HG02642 (cell line): ENCODE data around the gene ZNF841.
"Not testable (repeated sequence)": the region's sequence is repeated elsewhere in the genome, so short reads cannot be mapped to it uniquely, and the experiment has no call there.

Experiments used
- ATAC-seq: cut with Tn5 transposase; IDR thresholded peaks from one replicate; pipeline ENCODE4 v1.9.1; 2021; ENCODE audit warnings: mild to moderate bottlenecking; ENCODE audit not compliant: unreplicated experiment, poor library complexity

Gene ZNF841

GRCh38 chr19:52095172-52096014 lies at the start of gene ZNF841:
TSS of gene ZNF841 (minus strand) at chr19:52095765. CDS start at chr19:52084801, 10,964 bp downstream.
- ATAC-seq: peak; percentile 96

GRCh38 chr19:52142001-52142595 lies 46.5 kb upstream of the ZNF841 start:
- no peak for ATAC-seq

- ATAC-seq: no peak
Measured at GRCh38 chr19:52141203-52141602, 45.6 kb upstream of the ZNF841 start.

DNA sequence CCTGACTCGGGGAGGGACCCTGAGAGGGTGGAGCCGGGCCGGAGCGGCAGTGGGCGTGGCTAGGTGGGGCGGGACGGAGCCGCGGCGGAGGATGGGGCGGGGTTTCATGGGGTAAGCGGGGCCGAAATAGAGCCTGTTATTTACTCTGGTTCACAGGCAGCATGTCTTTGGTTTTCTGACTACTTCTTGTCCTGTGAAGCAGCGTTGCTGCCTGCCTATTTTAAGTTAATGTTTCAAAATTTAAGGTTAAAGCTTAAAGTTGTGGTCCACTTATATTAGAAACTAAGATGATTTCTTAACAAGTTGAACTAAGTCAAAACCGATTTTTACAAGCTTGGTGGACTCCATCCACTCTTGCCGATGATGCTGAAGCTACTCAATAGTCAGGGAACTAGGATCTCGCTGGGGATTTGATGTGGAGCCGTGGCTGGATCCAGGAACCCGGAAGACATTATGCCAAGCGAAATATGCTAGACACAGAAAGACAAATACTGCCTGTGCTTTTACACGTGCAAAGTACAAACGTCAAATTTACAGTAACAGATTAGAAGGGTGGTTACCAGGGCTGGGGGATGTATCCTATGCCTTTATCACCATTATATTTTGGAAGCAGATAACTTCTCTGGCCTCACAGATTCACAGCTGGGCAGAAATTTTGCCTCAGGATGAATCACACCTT lies 44.6 kb upstream of the ZNF841 start:
- ATAC-seq: peak; percentile 95

DNA sequence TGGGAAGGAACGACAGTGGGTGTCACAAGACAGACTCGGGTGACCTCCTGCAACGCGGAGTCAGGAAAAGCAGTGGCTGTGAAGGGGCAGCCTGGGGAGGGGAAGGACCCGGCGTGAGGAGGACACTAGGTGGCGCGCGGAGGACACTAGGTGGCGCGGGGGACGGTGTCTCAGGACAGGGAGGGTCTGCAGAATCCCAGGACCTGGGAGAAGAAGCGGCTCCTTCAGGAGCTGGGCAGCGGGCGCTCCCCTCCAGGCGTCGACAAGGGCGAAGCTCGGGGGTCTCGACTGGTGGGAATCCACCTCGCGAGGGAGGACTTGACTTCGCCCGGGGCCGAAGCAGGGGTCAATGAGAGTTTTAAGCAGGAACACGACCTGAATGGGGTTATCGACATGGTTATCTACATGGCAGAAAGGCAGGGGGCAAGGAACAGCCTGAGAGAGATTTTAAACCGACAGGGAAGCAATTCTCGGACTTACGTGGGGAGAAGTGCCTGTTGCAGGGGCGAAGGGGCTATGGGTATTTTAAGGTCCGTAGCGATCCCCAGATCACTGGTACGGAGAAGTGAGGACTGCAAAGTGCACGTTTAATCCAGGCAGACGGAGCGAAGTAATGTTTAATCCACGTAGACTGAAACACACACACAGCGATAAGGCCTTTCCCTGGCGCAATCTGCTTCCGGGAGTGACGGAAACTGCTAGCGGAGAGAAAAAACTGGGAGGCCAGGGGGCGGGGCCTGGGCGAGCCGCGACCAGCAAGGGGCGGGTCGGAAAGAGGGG lies 43.9 kb upstream of the ZNF841 start, which contains the start of gene ZNF616:
TSS of gene ZNF616 (minus strand) at position 687 of the 780 bp plus-strand sequence. CDS start 9,426 bp downstream, outside the sequence.
- ATAC-seq: peak; percentile 74

DNA sequence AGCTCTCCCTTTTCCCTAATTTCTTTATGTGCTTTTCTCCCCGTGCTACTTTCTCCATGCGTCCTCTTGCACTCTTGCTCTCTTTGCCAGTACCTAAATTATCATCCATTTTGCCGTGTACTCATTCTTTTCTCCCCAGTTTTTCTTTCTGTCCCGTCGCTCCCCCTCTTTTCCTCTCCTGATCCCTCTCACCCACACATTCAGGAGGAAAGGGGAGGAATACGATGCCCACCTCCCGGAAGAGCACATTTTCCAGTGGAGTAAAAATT lies 43.4 kb upstream of the ZNF841 start:
- ATAC-seq: no peak

DNA sequence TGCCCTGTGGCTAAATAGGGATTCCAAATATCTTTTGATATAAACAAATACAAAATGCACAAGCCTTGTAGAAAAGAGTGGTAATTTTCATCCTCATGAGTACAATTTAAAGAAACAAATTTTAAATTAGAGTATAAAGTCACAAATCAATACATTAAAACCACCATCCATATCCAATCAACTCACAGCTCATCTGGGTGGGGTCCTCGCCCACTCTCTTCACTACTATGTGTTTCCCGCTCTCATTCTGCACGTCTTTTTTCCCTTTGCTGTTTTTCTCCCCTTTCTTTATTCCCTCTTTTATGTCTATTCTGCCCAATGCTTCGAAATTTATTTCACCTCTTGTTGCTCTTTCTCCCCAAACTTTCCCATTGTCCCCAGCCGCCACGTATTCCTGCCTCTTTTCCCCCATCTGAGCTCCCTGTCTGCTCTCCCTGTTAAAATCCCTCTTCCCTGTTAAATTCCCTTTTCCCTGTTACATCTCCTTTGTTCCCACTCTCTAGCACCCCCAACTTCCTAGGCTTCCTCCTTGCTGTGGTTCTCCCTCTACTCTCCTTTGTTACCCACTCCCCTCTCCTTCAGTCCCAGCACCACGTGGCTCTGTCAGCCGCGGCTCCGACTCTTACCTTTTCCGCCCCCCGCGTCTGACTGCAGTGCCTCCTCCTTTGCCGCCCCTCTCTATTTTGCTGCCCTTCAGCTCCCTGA lies 42.9 kb upstream of the ZNF841 start:
- ATAC-seq: no peak

GRCh38 chr19:52120286-52120685 lies 24.7 kb upstream of the ZNF841 start:
- no peak for ATAC-seq

DNA sequence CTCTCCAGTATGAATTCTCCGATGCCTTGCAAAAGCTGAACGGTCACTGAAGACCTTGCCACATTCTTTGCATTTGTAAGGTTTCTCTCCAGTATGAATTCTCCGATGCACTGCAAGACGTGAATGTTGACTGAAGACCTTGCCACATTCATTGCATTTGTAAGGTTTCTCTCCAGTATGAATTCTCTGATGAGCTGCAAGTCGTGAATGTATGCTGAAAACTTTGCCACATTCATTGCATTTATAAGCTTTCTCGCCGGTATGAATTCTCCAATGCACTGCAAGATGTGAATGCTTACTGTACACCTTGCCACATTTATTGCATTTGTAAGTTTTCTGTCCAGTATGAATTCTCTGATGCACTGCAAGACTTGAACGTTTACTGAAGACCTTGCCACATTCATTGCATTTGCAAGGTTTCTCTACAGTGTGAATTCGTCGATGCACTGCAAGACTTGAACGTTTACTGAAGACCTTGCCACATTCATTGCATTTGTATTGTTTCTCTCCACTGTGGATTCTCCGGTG lies 20.0 kb upstream of the ZNF841 start:
- ATAC-seq: no peak

- no peak for ATAC-seq
Measured at GRCh38 chr19:52114691-52115090, 19.1 kb upstream of the ZNF841 start.

GRCh38 chr19:52112624-52113023 lies 17.1 kb upstream of the ZNF841 start:
- no peak for ATAC-seq

DNA sequence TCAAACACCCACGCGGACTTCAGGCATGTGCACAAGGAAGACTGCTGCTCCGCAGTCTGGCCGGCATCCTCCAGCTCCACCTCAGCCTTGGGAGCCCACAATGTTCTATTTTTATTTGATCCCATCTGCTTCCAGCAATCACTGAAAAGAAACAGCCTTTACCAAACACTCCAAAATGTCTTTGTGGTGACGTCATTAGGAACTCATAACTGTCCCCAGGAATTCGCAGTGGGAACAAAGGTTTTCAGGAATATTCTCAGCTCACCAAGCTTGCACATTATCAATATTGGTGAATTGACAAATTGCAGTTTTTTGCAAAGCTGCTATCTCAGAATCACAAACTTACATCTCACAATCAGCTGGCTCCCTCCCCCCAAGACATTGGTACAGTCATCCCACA lies 15.2 kb upstream of the ZNF841 start:
- no peak for ATAC-seq

- ATAC-seq: no peak
Measured at GRCh38 chr19:52102782-52103181, 7.2 kb upstream of the ZNF841 start.

- ATAC-seq: no peak
Measured at GRCh38 chr19:52101866-52102562, 6.4 kb upstream of the ZNF841 start.

- ATAC-seq: no peak
Measured at GRCh38 chr19:52099497-52100138, 4.1 kb upstream of the ZNF841 start.

- not testable (repeated sequence) for ATAC-seq
Measured at GRCh38 chr19:52096416-52096815, 851 bp upstream of the ZNF841 start.

GRCh38 chr19:52094526-52095130 lies 937 bp downstream of the ZNF841 start:
- ATAC-seq: no peak

- ATAC-seq: no peak
Measured at GRCh38 chr19:52086481-52086880, 9.1 kb downstream of the ZNF841 start.
